Transverse colon (tissue), 3 donors: ENCODE results near the gene RAB5IF.

ENCODE experiments used
- EP300 ChIP-seq: sonication (generic); formaldehyde crosslinking; IDR thresholded peaks from one replicate; pipeline ENCODE4 v1.6.1; 2017; ENCODE audit warnings: antibody characterized with exemption, low read depth
- TF ChIP-seq, protein P1 (sequence below), 5 experiments: fragments of 200-600 bp in 3 of 5; fragments of 450-650 bp in 2 of 5; sonication (generic) in 3 of 5; IDR thresholded peaks; 1 replicate in 2 of 5; 2 replicates in 3 of 5; pipeline ENCODE4 v1.5.1; 2016 to 2017; ENCODE audit warnings: antibody characterized with exemption in 5 of 5, inconsistent platforms in 3 of 5, mild to moderate bottlenecking in 2 of 5, moderate library complexity in 1 of 5

DNA sequence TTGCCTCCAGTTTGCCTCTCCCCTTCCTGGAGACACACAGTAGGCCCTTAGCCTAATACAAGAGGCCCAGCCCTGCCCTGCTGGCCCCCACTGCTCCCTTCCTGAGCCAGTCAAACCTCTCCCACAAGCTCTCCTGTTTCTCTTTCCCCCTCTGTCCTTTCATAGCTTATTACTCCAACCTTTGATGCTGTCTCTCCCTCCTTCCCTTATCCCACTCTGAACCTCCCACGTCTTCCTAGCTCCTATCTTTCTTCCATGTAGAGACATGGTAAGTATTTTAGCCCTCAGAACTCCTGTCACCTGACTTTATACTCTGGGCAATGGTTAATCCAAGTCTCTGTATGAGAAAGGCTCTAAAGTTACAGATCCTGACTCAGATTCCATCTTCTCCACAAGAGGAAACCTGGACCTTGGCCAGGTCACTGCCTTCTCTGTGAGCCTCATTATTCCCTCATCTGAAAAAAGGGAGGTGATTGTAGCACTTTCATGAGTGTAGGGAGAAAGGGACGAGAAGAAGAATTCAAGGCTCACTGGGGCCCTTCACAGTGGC lies 25.5 kb upstream of the RAB5IF start:
- no peak for TF ChIP-seq EP300
- TF ChIP-seq, protein P1, sequence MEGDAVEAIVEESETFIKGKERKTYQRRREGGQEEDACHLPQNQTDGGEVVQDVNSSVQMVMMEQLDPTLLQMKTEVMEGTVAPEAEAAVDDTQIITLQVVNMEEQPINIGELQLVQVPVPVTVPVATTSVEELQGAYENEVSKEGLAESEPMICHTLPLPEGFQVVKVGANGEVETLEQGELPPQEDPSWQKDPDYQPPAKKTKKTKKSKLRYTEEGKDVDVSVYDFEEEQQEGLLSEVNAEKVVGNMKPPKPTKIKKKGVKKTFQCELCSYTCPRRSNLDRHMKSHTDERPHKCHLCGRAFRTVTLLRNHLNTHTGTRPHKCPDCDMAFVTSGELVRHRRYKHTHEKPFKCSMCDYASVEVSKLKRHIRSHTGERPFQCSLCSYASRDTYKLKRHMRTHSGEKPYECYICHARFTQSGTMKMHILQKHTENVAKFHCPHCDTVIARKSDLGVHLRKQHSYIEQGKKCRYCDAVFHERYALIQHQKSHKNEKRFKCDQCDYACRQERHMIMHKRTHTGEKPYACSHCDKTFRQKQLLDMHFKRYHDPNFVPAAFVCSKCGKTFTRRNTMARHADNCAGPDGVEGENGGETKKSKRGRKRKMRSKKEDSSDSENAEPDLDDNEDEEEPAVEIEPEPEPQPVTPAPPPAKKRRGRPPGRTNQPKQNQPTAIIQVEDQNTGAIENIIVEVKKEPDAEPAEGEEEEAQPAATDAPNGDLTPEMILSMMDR (IDR thresholded peaks at IDR 0.05), result no peak
